ENCODE results near the gene MAGOHB.

The MAGOHB gene

DNA sequence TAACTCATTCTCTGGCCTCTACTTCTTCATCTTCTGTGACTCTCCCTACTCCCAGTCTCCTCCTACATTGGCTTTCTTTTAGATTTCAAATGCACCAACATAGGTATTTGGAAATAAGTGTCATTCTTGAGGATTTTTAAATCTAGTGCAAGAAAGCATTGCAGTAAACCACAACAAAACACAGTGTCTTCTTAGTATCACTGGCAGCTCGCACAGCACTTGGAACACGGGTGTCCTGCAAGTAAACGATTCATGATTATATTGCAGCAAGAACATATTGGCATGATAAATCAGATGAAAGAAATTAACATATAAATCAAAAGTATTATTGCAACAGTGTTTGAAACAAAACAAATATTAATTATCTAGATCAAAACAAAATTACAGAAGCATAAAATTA is 45.6 kb downstream of the MAGOHB start:
- Histone ChIP-seq H3K4me3 (ENCODE audit: insufficient read length, low read depth) (no peak overlapping the region), H3K9ac (ENCODE audit: insufficient read length, low read depth) (no peak overlapping the region)

DNA sequence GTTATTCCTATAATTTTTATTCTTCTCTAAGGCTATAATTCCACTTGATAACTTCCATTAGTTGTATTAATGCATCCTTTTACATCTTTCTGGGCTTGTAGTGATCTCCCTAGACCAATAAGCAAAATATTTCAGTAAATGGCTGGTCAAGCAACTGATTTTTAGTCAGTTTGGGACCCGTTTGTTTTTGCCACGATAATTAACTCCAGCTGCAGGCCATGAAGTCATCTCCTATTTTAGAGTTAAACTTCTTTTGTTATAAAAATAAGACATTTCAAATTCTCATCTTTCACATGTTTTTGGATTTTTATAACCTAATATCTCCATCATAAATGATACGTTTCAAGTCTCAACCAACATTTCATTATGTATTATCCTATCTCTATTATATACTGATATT is 49.4 kb downstream of the MAGOHB start:
- Histone ChIP-seq H3K4me3 (ENCODE audit: insufficient read length, low read depth) (no peak overlapping the region), H3K4me1 (ENCODE audit: insufficient read depth, insufficient read length) (no peaks in the 10 kb centered on the region), H3K9ac (ENCODE audit: insufficient read length, low read depth) (no peak overlapping the region), H3K36me3 (ENCODE audit: insufficient read depth, insufficient read length, low read length) (no peaks in the 10 kb centered on the region), H3K9me3 (ENCODE audit: insufficient read depth, low read length) (peaks cover 3% of the 10 kb centered on the region; the same call in 1 of the 2 replicates), H3K27me3 (ENCODE audit: insufficient read depth, insufficient read length) (no peaks in the 10 kb centered on the region)
- DNase-seq (ENCODE audit: low read depth, low spot score): no peak
- TF ChIP-seq ZNF274 (IDR thresholded peaks at IDR 0.05; ENCODE audit: low read depth, low read length) (no peak), SUZ12 (IDR thresholded peaks at IDR 0.05; ENCODE audit: extremely low read depth, insufficient read depth, insufficient read length) (no peak), YY1 (IDR thresholded peaks at IDR 0.05; ENCODE audit: insufficient read depth, insufficient read length) (no peak)

More for the DNA sequence above, 45.6 kb downstream of the MAGOHB start:
- Histone ChIP-seq H3K27me3 (ENCODE audit: insufficient read depth, insufficient read length) (no peaks in the 10 kb centered on the region), H3K9me3 (ENCODE audit: insufficient read depth, low read length) (peaks cover 31% of the 10 kb centered on the region), H3K36me3 (ENCODE audit: insufficient read depth, insufficient read length, low read length) (no peaks in the 10 kb centered on the region), H3K4me1 (ENCODE audit: insufficient read depth, insufficient read length) (peaks cover 2% of the 10 kb centered on the region)
- no peak for DNase-seq (ENCODE audit: low read depth, low spot score)
- TF ChIP-seq YY1 (IDR thresholded peaks at IDR 0.05; ENCODE audit: insufficient read depth, insufficient read length): no peak
- TF ChIP-seq SUZ12 (IDR thresholded peaks at IDR 0.05; ENCODE audit: extremely low read depth, insufficient read depth, insufficient read length): no peak
- TF ChIP-seq ZNF274 (IDR thresholded peaks at IDR 0.05; ENCODE audit: low read depth, low read length): no peak

DNA sequence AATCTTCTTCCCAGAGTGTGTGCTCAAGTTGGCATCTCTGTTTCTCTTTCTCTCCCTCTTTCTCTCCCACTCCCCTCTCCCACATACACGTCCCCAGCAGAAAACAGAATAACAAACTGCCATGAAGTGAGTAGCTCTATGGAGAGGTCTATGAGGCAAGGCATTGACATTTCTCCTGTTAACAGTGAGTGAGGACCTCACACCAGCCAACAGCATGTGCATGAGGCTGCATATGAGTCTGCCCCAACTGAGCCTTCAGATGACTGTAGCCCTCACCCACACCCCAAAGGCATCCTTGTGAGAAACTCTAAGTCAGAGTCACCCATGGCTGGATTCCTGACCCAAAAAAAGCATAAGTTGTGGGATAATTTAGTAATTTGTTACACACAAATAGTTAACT is 50.4 kb downstream of the MAGOHB start:
- peaks cover 3% of the 10 kb centered on the region; the same call in 1 of the 2 replicates for H3K9me3 ChIP-seq (ENCODE audit: insufficient read depth, low read length)
- no peaks in the 10 kb centered on the region for H3K36me3 ChIP-seq (ENCODE audit: insufficient read depth, insufficient read length, low read length)
- H3K9ac ChIP-seq (ENCODE audit: insufficient read length, low read depth): no peak overlapping the region
- H3K27me3 ChIP-seq (ENCODE audit: insufficient read depth, insufficient read length): no peaks in the 10 kb centered on the region
- H3K4me3 ChIP-seq (ENCODE audit: insufficient read length, low read depth): no peak overlapping the region
- TF ChIP-seq ZNF274 (IDR thresholded peaks at IDR 0.05; ENCODE audit: low read depth, low read length) (no peak), YY1 (IDR thresholded peaks at IDR 0.05; ENCODE audit: insufficient read depth, insufficient read length) (no peak), SUZ12 (IDR thresholded peaks at IDR 0.05; ENCODE audit: extremely low read depth, insufficient read depth, insufficient read length) (no peak)
- no peaks in the 10 kb centered on the region for H3K4me1 ChIP-seq (ENCODE audit: insufficient read depth, insufficient read length)
- DNase-seq (ENCODE audit: low read depth, low spot score): no peak

DNA sequence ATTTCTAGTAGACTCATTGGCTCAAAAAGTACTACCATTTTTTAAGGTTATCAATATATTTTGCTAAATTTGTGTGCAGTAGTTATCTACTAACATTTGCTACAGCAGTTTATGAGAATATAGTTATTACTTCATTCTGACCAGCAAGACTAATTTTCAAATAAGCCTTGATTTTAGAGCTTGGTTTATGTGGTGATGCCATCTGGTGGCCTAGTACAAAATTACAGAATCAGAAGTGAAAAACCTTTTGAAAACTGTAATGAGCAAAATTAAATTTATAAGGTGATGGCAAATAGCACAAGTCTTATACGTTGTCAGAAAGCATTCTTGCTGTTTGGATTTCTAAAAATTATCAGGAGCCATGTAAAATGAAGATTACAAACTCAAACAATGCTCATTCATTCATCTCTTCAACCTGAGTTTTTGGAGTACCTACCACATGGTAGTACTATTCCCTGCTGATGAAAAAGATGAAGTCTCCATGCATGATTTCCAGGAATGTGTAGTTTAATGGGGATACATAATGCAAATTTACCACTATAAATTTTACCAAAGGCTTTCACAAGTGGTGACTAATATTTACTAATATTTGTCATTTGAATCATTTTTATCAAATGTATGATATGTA is 51.0 kb downstream of the MAGOHB start:
- Histone ChIP-seq H3K4me1 (ENCODE audit: insufficient read depth, insufficient read length) (no peaks in the 10 kb centered on the region), H3K9me3 (ENCODE audit: insufficient read depth, low read length) (peaks cover 3% of the 10 kb centered on the region; the same call in 1 of the 2 replicates), H3K27me3 (ENCODE audit: insufficient read depth, insufficient read length) (no peaks in the 10 kb centered on the region), H3K36me3 (ENCODE audit: insufficient read depth, insufficient read length, low read length) (no peaks in the 10 kb centered on the region), H3K9ac (ENCODE audit: insufficient read length, low read depth) (no peak overlapping the region), H3K4me3 (ENCODE audit: insufficient read length, low read depth) (no peak overlapping the region)
- DNase-seq (ENCODE audit: low read depth, low spot score): peak; percentile 77
- TF ChIP-seq YY1 (IDR thresholded peaks at IDR 0.05; ENCODE audit: insufficient read depth, insufficient read length): no peak
- TF ChIP-seq ZNF274 (IDR thresholded peaks at IDR 0.05; ENCODE audit: low read depth, low read length): no peak
- no peak for TF ChIP-seq SUZ12 (IDR thresholded peaks at IDR 0.05; ENCODE audit: extremely low read depth, insufficient read depth, insufficient read length)

DNA sequence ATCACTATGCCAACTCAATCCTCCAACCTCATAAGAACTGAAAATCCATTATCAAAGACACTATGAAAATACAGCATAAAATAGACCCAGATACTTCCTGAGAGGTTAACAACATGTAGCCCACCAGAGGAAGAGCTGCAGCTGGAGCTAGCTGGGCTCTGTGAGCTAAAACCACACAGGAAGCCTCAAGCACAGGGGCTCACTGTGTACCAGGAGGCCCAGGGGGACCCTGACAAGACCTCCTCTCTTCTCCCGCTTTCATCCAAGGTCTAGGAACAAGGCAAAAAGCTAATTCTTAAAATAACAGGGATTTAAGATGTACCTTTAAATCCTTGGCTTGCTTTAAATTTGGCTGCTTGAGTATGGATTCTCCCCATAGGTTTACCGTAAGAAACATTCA is 54.2 kb downstream of the MAGOHB start:
- DNase-seq (ENCODE audit: low read depth, low spot score): no peak
- no peaks in the 10 kb centered on the region for H3K4me1 ChIP-seq (ENCODE audit: insufficient read depth, insufficient read length)
- H3K36me3 ChIP-seq (ENCODE audit: insufficient read depth, insufficient read length, low read length): no peaks in the 10 kb centered on the region
- H3K9me3 ChIP-seq (ENCODE audit: insufficient read depth, low read length): peaks cover 3% of the 10 kb centered on the region; the same call in 1 of the 2 replicates
- no peak overlapping the region for H3K4me3 ChIP-seq (ENCODE audit: insufficient read length, low read depth)
- H3K27me3 ChIP-seq (ENCODE audit: insufficient read depth, insufficient read length): no peaks in the 10 kb centered on the region
- no peak overlapping the region for H3K9ac ChIP-seq (ENCODE audit: insufficient read length, low read depth)
- no peak for TF ChIP-seq ZNF274 (IDR thresholded peaks at IDR 0.05; ENCODE audit: low read depth, low read length)
- TF ChIP-seq SUZ12 (IDR thresholded peaks at IDR 0.05; ENCODE audit: extremely low read depth, insufficient read depth, insufficient read length): no peak
- no peak for TF ChIP-seq YY1 (IDR thresholded peaks at IDR 0.05; ENCODE audit: insufficient read depth, insufficient read length)

DNA sequence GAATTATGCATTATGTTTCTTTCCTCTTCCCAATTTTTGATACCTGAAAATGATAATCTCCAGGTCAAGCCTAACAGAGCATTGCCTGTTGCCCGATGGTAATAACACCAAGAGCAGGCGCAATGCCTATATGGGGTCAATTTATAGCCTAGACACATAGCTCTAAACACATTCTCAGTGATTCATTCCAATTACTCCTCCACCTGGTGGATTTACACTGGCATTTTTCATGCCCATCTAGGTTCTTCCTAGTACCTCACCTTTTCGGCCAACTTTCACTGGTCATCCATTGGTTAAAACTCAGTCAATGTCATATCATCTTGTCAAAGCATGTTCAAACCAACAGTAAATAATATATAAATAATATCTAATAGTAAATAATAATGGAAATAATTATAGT is 54.6 kb downstream of the MAGOHB start:
- TF ChIP-seq SUZ12 (IDR thresholded peaks at IDR 0.05; ENCODE audit: extremely low read depth, insufficient read depth, insufficient read length) (no peak), YY1 (IDR thresholded peaks at IDR 0.05; ENCODE audit: insufficient read depth, insufficient read length) (no peak), ZNF274 (IDR thresholded peaks at IDR 0.05; ENCODE audit: low read depth, low read length) (no peak)
- Histone ChIP-seq H3K9ac (ENCODE audit: insufficient read length, low read depth) (no peak overlapping the region), H3K9me3 (ENCODE audit: insufficient read depth, low read length) (peaks cover 3% of the 10 kb centered on the region; the same call in 1 of the 2 replicates), H3K4me1 (ENCODE audit: insufficient read depth, insufficient read length) (no peaks in the 10 kb centered on the region), H3K4me3 (ENCODE audit: insufficient read length, low read depth) (no peak overlapping the region), H3K27me3 (ENCODE audit: insufficient read depth, insufficient read length) (no peaks in the 10 kb centered on the region), H3K36me3 (ENCODE audit: insufficient read depth, insufficient read length, low read length) (no peaks in the 10 kb centered on the region)
- no peak for DNase-seq (ENCODE audit: low read depth, low spot score)

DNA sequence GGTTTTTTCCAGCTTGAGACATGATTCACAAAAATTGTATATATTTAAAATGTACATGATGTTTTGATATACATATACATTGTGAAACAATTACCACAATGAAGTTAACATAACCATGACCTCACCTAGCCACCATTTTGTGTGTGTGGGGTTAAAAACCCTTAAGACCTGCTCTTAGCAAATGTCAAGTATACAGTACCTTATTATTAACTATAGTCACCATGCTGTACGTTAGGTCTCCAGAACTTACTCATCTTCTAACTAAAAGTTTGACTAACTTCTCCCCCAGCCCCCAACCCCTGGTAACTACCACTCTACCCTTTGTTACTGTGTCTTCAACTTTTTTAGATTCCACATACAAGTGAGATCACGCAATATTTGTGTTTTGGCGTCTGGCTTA is 55.1 kb downstream of the MAGOHB start:
- TF ChIP-seq SUZ12 (IDR thresholded peaks at IDR 0.05; ENCODE audit: extremely low read depth, insufficient read depth, insufficient read length) (no peak), ZNF274 (IDR thresholded peaks at IDR 0.05; ENCODE audit: low read depth, low read length) (no peak), YY1 (IDR thresholded peaks at IDR 0.05; ENCODE audit: insufficient read depth, insufficient read length) (no peak)
- Histone ChIP-seq H3K4me3 (ENCODE audit: insufficient read length, low read depth) (no peak overlapping the region), H3K9ac (ENCODE audit: insufficient read length, low read depth) (no peak overlapping the region), H3K4me1 (ENCODE audit: insufficient read depth, insufficient read length) (no peaks in the 10 kb centered on the region), H3K9me3 (ENCODE audit: insufficient read depth, low read length) (peaks cover 6% of the 10 kb centered on the region; the same call in 1 of the 2 replicates), H3K36me3 (ENCODE audit: insufficient read depth, insufficient read length, low read length) (no peaks in the 10 kb centered on the region), H3K27me3 (ENCODE audit: insufficient read depth, insufficient read length) (no peaks in the 10 kb centered on the region)
- no peak for DNase-seq (ENCODE audit: low read depth, low spot score)

Data from NT2/D1 (cell line).